Mesenchymal stem cell (in vitro differentiated cells and primary cell): ENCODE measurements around the gene MST1.
"Not testable (repeated sequence)": the region's sequence is repeated elsewhere in the genome, so short reads cannot be mapped to it uniquely, and the experiment has no call there.

Experiments
- DNase-seq: peaks from one replicate; pipeline ENCODE4 v3.0.0-alpha.2; 2013
- H2AFZ ChIP-seq: one replicate; pipeline ENCODE4 v1.6.1; 2013; ENCODE audit warnings: low read depth, mild to moderate bottlenecking, control low read depth, inconsistent platforms, low read length, moderate library complexity
- H2AK5ac ChIP-seq: 2 replicates; pipeline ENCODE4 v1.6.1; 2013; ENCODE audit warnings: low read length, moderate library complexity, mild to moderate bottlenecking, inconsistent platforms; ENCODE audit not compliant: severe bottlenecking
- H2BK120ac ChIP-seq: one replicate; pipeline ENCODE4 v1.6.1; 2013; ENCODE audit warnings: low read depth, mild to moderate bottlenecking, inconsistent platforms, low read length, moderate library complexity
- H2BK12ac ChIP-seq, 2 experiments: one replicate each; pipeline ENCODE4 v1.6.1; 2013; ENCODE audit warnings: inconsistent platforms in 2 of 2, low read length in 2 of 2, mild to moderate bottlenecking in 2 of 2, moderate library complexity in 2 of 2, control low read depth in 1 of 2
- H2BK15ac ChIP-seq: one replicate; pipeline ENCODE4 v1.6.1; 2013; ENCODE audit warnings: mild to moderate bottlenecking, low read depth, inconsistent platforms; ENCODE audit not compliant: poor library complexity, severe bottlenecking
- H2BK5ac ChIP-seq: 2 replicates; pipeline ENCODE4 v1.6.1; 2013; ENCODE audit warnings: low read depth, mild to moderate bottlenecking, low read length, control low read depth, inconsistent platforms; ENCODE audit not compliant: poor library complexity, severe bottlenecking
- H3K14ac ChIP-seq, 2 experiments: one replicate each; pipeline ENCODE4 v1.6.1; 2013; ENCODE audit warnings: inconsistent platforms in 2 of 2, low read length in 2 of 2, control low read depth in 1 of 2, mild to moderate bottlenecking in 1 of 2, moderate library complexity in 1 of 2
- H3K18ac ChIP-seq, 2 experiments: one replicate each; pipeline ENCODE4 v1.6.1; 2013; ENCODE audit warnings: inconsistent platforms in 2 of 2, low read length in 2 of 2, control low read depth in 1 of 2, low read depth in 1 of 2, mild to moderate bottlenecking in 1 of 2
- H3K23ac ChIP-seq, 2 experiments: one replicate each; pipeline ENCODE4 v1.6.1; 2013; ENCODE audit warnings: inconsistent platforms in 2 of 2, low read length in 2 of 2, mild to moderate bottlenecking in 2 of 2, moderate library complexity in 2 of 2, control low read depth in 1 of 2
- H3K27ac ChIP-seq: 2 replicates; pipeline ENCODE4 v1.5.1; 2013; ENCODE audit warnings: mild to moderate bottlenecking, moderate library complexity, low read length, control low read depth, inconsistent platforms; ENCODE audit not compliant: poor library complexity, severe bottlenecking
- H3K27me3 ChIP-seq, 2 experiments: 2 replicates each; pipeline versions ENCODE4 v1.6.1 to v1.7.0; 2013; ENCODE audit warnings: low read length in 2 of 2, mild to moderate bottlenecking in 2 of 2, moderate library complexity in 2 of 2, control low read depth in 1 of 2, inconsistent platforms in 1 of 2; ENCODE audit not compliant: control insufficient read depth in 1 of 2, insufficient read depth in 1 of 2
- H3K36me3 ChIP-seq, 2 experiments: 2 replicates each; pipeline versions ENCODE4 v1.6.1 to v1.7.0; 2013; ENCODE audit warnings: low read length in 2 of 2, control low read depth in 1 of 2, inconsistent platforms in 1 of 2, low read depth in 1 of 2, mild to moderate bottlenecking in 1 of 2; ENCODE audit not compliant: insufficient read depth in 2 of 2, control insufficient read depth in 1 of 2
- H3K4ac ChIP-seq, 2 experiments: one replicate each; pipeline ENCODE4 v1.6.1; 2013; ENCODE audit warnings: inconsistent platforms in 2 of 2, low read length in 2 of 2, mild to moderate bottlenecking in 2 of 2, moderate library complexity in 2 of 2, control low read depth in 1 of 2, low read depth in 1 of 2
- H3K4me1 ChIP-seq: 2 replicates; pipeline ENCODE4 v1.6.1; 2013; ENCODE audit warnings: low read depth, low read length, control low read depth; ENCODE audit not compliant: control insufficient read depth, insufficient read depth
- H3K4me2 ChIP-seq: 2 replicates; pipeline ENCODE4 v1.6.1; 2013; ENCODE audit warnings: low read length, mild to moderate bottlenecking, inconsistent platforms; ENCODE audit not compliant: poor library complexity, severe bottlenecking
- H3K4me3 ChIP-seq, 2 experiments: 2 replicates each; pipeline versions ENCODE4 v1.5.1 to v1.7.0; 2013; ENCODE audit warnings: low read length in 2 of 2, mild to moderate bottlenecking in 2 of 2, control low read depth in 1 of 2, low read depth in 1 of 2; ENCODE audit not compliant: insufficient read depth in 1 of 2
- H3K79me1 ChIP-seq: replicated peaks from 2 replicates; pipeline ENCODE4 v1.6.1; 2013; ENCODE audit warnings: mild to moderate bottlenecking, control low read depth, low read length, inconsistent platforms; ENCODE audit not compliant: poor library complexity, severe bottlenecking
- H3K9ac ChIP-seq: 2 replicates; pipeline ENCODE4 v1.7.0; 2013; ENCODE audit warnings: mild to moderate bottlenecking, low read length, moderate library complexity
- H3K9me3 ChIP-seq: 2 replicates; pipeline ENCODE4 v1.7.0; 2013; ENCODE audit warnings: mild to moderate bottlenecking, low read length; ENCODE audit not compliant: control insufficient read depth
- H4K8ac ChIP-seq: one replicate; pipeline ENCODE4 v1.6.1; 2013; ENCODE audit warnings: inconsistent platforms, mild to moderate bottlenecking, low read length, moderate library complexity
- H4K91ac ChIP-seq: one replicate; pipeline ENCODE4 v1.6.1; 2013; ENCODE audit warnings: mild to moderate bottlenecking, low read length, inconsistent platforms
- WGBS: methylation state at CpG from one replicate; pipeline ENCODE4 v1.1.7; 2013; ENCODE audit warnings: mixed read lengths; 5-methylcytosine and 5-hydroxymethylcytosine counted together

The MST1 gene

DNA sequence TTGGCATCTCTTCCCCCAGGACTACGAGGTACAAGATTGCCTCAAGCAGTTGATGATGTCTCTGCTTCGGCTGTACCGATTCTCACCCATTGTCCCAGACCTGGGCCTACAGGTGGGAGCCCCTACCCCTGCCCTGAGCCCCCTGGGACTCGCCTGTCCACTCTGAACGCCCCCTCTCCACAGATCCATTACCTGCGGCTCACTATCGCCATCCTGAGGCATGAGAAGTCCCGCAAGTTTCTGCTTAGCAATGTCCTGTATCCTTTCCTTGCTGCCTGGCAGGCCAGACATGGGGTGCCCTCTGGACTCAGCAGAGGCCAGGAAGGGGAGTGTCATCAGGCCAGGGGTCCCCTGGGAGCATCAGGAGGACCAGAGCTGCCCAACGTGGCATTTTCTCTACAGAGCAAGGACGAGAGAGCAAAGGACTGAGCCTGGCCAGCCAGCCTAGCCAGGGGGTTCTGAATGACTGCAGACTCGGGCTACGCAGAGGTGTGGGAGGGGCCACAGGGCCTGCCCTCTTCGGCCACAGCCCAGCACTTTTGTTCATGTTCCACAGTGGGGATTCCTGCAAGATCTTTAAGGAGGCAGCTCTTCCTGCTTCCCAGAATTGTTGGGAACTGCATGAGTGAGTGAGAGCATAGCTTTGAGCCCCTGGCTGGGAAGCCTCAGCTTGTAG is 11.3 kb upstream of the MST1 start:
- H3K27ac ChIP-seq: no peak overlapping the region
- H2BK120ac ChIP-seq: no peak overlapping the region
- H2AFZ ChIP-seq: no peak overlapping the region
- H3K79me1 ChIP-seq: peaks cover 7% of the 10 kb centered on the region
- no peak overlapping the region for H3K23ac ChIP-seq
- H3K9me3 ChIP-seq: no peaks in the 10 kb centered on the region
- no peak overlapping the region for H2BK15ac ChIP-seq
- H3K27me3 ChIP-seq: no peaks in the 10 kb centered on the region
- no peak overlapping the region for H3K4me3 ChIP-seq
- no peak overlapping the region for H3K4ac ChIP-seq
- no peak overlapping the region for H3K18ac ChIP-seq
- WGBS: 81% methylated on average over 13 of the region's 13 CpGs
- no peak overlapping the region for H4K91ac ChIP-seq
- DNase-seq: no peak
- no peak overlapping the region for H2BK5ac ChIP-seq
- H3K9ac ChIP-seq: no peak overlapping the region
- H3K14ac ChIP-seq: no peak overlapping the region
- H3K36me3 ChIP-seq: peaks cover 55 to 84% of the 10 kb centered on the region in 2 experiments
- peaks cover 13% of the 10 kb centered on the region for H3K4me1 ChIP-seq
- no peak overlapping the region for H2BK12ac ChIP-seq
- no peak overlapping the region for H2AK5ac ChIP-seq
- no peak overlapping the region for H4K8ac ChIP-seq
- H3K4me2 ChIP-seq: no peak overlapping the region

DNA sequence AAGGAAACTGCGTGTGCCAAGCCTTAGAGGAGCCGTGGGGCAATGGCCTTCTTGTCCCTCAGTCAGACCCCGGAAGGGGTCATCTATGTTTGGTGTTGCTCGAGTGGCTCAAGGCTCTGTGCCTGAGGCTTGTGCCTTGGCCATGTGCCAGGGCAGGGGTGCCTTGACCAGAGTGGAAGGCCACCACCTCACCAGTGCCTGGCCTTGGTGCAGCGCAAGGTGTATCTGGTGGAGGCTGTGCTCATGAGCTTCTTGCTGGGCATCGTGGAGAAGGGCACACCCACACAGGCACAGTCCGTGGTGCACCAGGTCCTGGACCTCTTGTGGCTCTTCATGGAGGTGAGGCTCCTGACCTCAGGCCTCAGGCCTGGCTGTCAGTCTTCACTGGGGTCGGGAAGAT is 10.7 kb upstream of the MST1 start:
- Histone ChIP-seq H3K9me3 (no peaks in the 10 kb centered on the region), H3K23ac (no peak overlapping the region), H2BK5ac (no peak overlapping the region), H2AFZ (no peak overlapping the region), H2BK12ac (no peak overlapping the region), H3K9ac (no peak overlapping the region), H3K36me3 (peaks cover 51 to 79% of the 10 kb centered on the region in 2 experiments), H3K79me1 (peaks cover 7% of the 10 kb centered on the region), H2AK5ac (no peak overlapping the region), H3K4me1 (peaks cover 12% of the 10 kb centered on the region), H4K8ac (no peak overlapping the region), H2BK120ac (no peak overlapping the region), H3K27ac (no peak overlapping the region), H3K18ac (no peak overlapping the region), H3K4me3 (no peak overlapping the region), H3K14ac (no peak overlapping the region), H3K27me3 (no peaks in the 10 kb centered on the region), H3K4ac (no peak overlapping the region), H3K4me2 (no peak overlapping the region), H2BK15ac (no peak overlapping the region), H4K91ac (no peak overlapping the region)
- no peak for DNase-seq
- 92% methylated on average over 8 of the region's 8 CpGs for WGBS

DNA sequence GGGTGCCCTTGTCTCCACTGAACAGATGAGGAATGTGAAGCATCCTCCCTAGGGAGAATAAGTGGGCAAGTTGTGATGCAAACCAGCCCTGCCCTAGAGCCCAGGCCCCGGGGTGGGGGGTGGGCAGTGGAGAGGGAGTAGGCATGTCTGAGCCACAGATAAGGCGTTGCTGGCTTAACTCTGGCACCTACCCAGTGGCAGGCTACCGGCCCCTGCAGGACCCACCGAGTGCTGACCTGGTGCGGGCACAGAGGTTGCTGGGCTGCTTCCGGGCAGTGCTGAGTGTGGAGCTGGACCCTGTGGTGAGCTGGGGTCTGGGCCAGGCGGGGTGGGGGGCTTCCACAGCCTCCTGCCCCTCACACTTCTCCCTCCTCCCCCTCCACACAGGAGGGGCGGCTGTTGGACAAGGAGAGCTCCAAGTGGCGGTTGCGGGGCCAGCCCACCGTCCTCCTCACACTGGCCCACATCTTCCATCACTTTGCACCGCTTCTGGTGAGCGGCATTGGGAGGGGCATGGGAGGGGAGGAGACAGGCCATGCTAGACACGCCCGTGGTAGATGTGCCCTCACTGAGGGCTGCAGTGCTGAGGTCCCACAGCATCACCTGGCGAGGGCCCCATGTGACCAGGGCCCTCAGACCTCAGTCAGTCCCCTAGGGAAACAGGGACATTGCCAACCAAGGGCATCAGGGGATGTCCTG is 10.2 kb upstream of the MST1 start:
- H3K4me1 ChIP-seq: peaks cover 12% of the 10 kb centered on the region
- no peak overlapping the region for H3K9ac ChIP-seq
- H3K14ac ChIP-seq: no peak overlapping the region
- H3K18ac ChIP-seq: no peak overlapping the region
- no peak overlapping the region for H3K27ac ChIP-seq
- H4K91ac ChIP-seq: no peak overlapping the region
- WGBS: 94% methylated on average over 11 of the region's 16 CpGs
- peaks cover 7% of the 10 kb centered on the region for H3K79me1 ChIP-seq
- no peak overlapping the region for H4K8ac ChIP-seq
- no peaks in the 10 kb centered on the region for H3K27me3 ChIP-seq
- H2BK120ac ChIP-seq: no peak overlapping the region
- H3K4ac ChIP-seq: no peak overlapping the region
- H2AK5ac ChIP-seq: no peak overlapping the region
- H2BK15ac ChIP-seq: no peak overlapping the region
- H3K4me2 ChIP-seq: no peak overlapping the region
- H3K36me3 ChIP-seq: peaks cover 45 to 73% of the 10 kb centered on the region in 2 experiments
- no peak overlapping the region for H2BK12ac ChIP-seq
- no peak overlapping the region for H3K23ac ChIP-seq
- no peak for DNase-seq
- H2AFZ ChIP-seq: no peak overlapping the region
- no peaks in the 10 kb centered on the region for H3K9me3 ChIP-seq
- H2BK5ac ChIP-seq: no peak overlapping the region
- H3K4me3 ChIP-seq: no peak overlapping the region

DNA sequence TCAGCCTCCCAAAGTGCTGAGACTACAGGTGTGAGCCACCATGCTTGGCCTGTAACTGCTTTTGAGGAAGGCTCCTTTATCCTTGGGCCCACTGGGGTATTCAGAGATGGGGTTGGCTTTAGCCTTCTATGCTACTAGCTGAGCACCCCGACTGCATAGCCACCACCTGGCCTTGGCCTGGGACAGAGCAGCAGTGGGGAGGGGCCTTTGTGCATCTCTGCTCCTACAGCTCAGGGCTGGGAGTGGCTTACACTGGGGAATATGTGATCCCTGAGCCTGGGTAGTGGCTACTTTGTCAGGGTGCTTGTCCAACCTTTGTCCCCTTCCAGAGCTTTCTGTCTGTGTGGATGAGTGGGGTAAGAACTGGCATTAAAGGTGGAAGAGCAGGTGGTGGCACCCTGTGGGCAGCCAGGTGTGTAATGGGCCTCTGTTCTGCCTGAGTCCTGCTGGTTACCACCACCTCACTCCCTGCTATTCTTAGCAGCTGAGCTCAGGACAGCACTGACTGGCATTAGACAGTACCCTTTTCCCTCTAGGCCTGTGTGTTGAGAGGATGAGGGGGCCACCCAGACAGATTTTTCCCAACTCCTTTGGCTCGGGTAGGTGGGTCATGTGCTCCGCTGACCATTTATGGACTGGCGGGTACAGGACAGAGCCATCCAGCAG is 6.2 kb upstream of the MST1 start:
- not testable (repeated sequence) for H3K23ac ChIP-seq, H4K8ac ChIP-seq, H3K4me3 ChIP-seq, H3K9me3 ChIP-seq, DNase-seq, H3K9ac ChIP-seq, H3K18ac ChIP-seq, H2BK120ac ChIP-seq, H3K4ac ChIP-seq, H3K14ac ChIP-seq, H2AK5ac ChIP-seq, H4K91ac ChIP-seq, H2AFZ ChIP-seq, H3K27ac ChIP-seq, H3K27me3 ChIP-seq, H3K4me2 ChIP-seq, H2BK12ac ChIP-seq, H2BK5ac ChIP-seq, H2BK15ac ChIP-seq
- Histone ChIP-seq H3K79me1 (peaks cover 16% of the 10 kb centered on the region), H3K4me1 (peaks cover 18% of the 10 kb centered on the region), H3K36me3 (peaks cover 22 to 40% of the 10 kb centered on the region in 2 experiments)
- 93% methylated on average over 4 of the region's 4 CpGs for WGBS
